IPS-18a (cell line): Measurements from ENCODE around the gene AGRN.
"Not testable (repeated sequence)": the region's sequence is repeated elsewhere in the genome, so short reads cannot be mapped to it uniquely, and the experiment has no call there.

ENCODE experiments used
- H3K27ac ChIP-seq: one replicate; pipeline ENCODE4 v1.5.1; 2013; ENCODE audit warnings: low read length
- H3K27me3 ChIP-seq: one replicate; pipeline ENCODE4 v1.6.1; 2013; ENCODE audit warnings: mild to moderate bottlenecking, low read length; ENCODE audit not compliant: control insufficient read depth, insufficient read depth
- H3K36me3 ChIP-seq: one replicate; pipeline ENCODE4 v1.6.1; 2013; ENCODE audit warnings: low read depth, low read length; ENCODE audit not compliant: control insufficient read depth
- H3K4me1 ChIP-seq: one replicate; pipeline ENCODE4 v1.6.1; 2013; ENCODE audit warnings: low read depth, low read length; ENCODE audit not compliant: control insufficient read depth
- H3K4me3 ChIP-seq: one replicate; pipeline ENCODE4 v1.5.1; 2013; ENCODE audit warnings: low read length
- H3K9ac ChIP-seq: one replicate; pipeline ENCODE4 v1.6.1; 2013; ENCODE audit warnings: mild to moderate bottlenecking, low read length, moderate library complexity
- H3K9me3 ChIP-seq: one replicate; pipeline ENCODE4 v1.6.1; 2013; ENCODE audit warnings: low read depth, low read length; ENCODE audit not compliant: control insufficient read depth

Gene AGRN

DNA sequence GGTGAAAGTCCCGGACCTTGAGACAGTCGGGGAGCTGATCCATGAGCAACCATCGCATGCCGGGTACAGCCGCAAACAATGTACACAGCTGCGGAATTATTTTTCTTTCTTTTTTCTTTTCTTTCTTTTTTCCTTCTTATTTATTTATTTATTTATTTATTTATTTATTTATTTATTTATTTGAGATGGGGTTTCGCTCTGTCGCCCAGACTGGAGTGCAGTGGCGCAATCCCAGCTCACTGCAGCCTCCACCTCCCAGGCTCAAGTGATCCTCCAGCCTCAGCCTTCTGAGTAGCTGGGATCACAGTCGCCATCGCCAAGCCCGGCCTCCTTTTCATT, 35.5 kb upstream of the AGRN start:
- Histone ChIP-seq H3K36me3 (no peaks in the 10 kb centered on the region), H3K27ac (no peak overlapping the region), H3K27me3 (peaks cover 76% of the 10 kb centered on the region), H3K9me3 (no peaks in the 10 kb centered on the region), H3K4me1 (no peaks in the 10 kb centered on the region), H3K4me3 (no peak overlapping the region), H3K9ac (no peak overlapping the region)

DNA sequence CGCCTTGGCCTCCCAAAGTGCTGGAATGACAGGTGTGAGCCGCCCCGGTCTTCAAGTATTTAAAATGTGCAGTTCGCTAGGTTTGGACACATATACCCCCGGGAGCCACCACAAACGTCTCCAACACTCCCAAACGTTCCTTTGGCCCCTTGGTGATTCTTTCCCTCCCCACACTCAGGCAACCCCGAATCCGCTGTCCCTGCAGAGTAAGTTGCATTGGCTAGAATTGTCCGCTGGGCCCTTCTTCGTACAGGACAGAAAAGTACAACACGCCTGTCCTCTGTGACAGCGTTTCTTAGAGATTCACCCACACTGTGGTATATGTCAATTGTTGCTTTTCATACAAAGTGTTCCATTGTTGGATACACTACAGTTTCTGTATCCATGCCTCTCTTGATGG, 34.8 kb upstream of the AGRN start:
- H3K27me3 ChIP-seq, result peaks cover 76% of the 10 kb centered on the region
- no peaks in the 10 kb centered on the region for H3K9me3 ChIP-seq
- H3K4me1 ChIP-seq, result no peaks in the 10 kb centered on the region

DNA sequence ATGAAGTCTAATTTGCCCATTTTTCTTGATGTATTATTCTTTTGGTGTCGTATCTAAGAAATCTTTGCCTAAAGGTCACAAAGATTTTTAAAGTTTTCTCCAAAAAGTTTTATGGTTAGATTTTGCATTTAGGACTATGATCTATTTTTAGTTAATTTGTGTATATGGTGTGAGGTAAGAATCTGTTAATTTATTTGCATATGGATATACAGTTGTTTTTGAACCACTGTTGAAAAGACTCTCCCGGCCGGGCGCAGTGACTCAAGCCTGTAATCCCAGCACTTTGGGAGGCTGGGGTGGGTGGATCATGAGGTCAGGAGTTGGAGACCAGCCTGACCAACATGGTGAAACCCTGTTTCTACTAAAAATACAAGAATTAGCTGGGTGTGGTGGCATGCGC, 31.9 kb upstream of the AGRN start:
- H3K4me3 ChIP-seq, H3K9ac ChIP-seq, H3K27ac ChIP-seq, H3K9me3 ChIP-seq, H3K36me3 ChIP-seq, H3K4me1 ChIP-seq: not testable (repeated sequence)
- H3K27me3 ChIP-seq, result peaks cover 88% of the 10 kb centered on the region

More for the DNA sequence above, 34.8 kb upstream of the AGRN start:
- no peak overlapping the region for H3K9ac ChIP-seq
- H3K27ac ChIP-seq, result no peak overlapping the region
- no peaks in the 10 kb centered on the region for H3K36me3 ChIP-seq
- no peak overlapping the region for H3K4me3 ChIP-seq

DNA sequence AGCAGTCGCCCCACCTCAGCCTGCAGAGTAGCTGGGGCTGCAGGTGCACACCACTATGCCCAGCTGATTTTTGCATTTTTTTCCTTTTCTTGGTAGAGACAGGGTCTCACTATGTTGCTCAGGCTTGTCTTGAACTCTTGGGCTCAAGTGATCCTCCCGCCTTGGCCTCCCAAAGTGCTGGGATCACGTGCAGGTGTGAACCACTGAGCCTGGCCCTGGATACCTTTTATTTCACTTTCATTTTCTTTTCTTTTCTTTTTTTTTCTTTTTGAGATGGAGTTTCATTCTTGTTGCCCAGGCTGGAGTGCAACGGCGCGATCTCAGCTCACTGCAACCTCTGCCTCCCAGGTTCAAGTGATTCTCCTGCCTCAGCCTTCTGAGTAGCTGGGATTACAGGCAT, 28.6 kb upstream of the AGRN start:
- not testable (repeated sequence) for H3K4me3 ChIP-seq, H3K9ac ChIP-seq, H3K9me3 ChIP-seq, H3K4me1 ChIP-seq, H3K36me3 ChIP-seq, H3K27ac ChIP-seq
- H3K27me3 ChIP-seq, result peaks cover 93% of the 10 kb centered on the region

DNA sequence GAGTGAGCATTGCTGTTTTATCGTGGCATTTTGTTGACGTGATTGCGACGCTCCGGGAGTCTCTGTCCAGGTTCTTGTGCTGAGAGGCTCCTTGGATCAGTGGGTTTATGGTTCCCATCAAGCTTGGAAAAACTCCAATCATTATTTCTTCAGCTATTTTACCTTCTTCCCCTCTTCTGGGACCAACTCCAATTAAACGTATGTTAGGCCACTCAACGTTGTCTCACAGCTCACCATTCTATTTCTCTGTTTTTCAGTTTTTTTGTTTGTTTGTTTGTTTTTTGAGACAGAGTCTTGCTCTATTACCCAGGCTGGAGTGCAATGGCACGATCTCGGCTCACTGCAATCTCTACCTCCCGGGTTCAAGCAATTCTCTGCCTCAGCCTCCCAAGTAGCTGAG, 28.0 kb upstream of the AGRN start:
- Histone ChIP-seq H3K27ac (no peak overlapping the region), H3K27me3 (peaks cover 94% of the 10 kb centered on the region), H3K9me3 (no peaks in the 10 kb centered on the region), H3K9ac (no peak overlapping the region), H3K4me3 (no peak overlapping the region), H3K4me1 (no peaks in the 10 kb centered on the region), H3K36me3 (no peaks in the 10 kb centered on the region)

DNA sequence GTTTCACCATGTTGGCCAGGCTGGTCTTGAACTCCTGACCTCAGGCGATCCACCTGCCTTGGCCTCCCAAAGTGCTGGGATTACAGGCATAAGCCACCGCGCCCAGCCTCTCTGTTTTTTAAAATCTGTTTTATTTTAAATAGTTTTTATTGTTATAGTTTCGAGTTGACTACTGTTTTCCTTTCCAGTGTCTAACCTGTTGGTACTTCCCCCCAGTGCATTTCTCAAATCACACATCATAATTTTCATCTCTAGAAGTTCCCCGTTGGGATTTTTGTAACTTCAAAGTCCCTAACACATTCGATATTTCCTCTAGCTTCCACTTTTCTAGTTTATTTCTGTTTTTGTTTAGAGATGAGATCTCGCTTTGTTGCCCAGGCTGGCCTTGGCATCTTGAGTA, 27.6 kb upstream of the AGRN start:
- Histone ChIP-seq H3K4me1 (no peaks in the 10 kb centered on the region), H3K27me3 (peaks cover 97% of the 10 kb centered on the region), H3K36me3 (no peaks in the 10 kb centered on the region), H3K4me3 (no peak overlapping the region), H3K27ac (no peak overlapping the region), H3K9ac (no peak overlapping the region), H3K9me3 (no peaks in the 10 kb centered on the region)

DNA sequence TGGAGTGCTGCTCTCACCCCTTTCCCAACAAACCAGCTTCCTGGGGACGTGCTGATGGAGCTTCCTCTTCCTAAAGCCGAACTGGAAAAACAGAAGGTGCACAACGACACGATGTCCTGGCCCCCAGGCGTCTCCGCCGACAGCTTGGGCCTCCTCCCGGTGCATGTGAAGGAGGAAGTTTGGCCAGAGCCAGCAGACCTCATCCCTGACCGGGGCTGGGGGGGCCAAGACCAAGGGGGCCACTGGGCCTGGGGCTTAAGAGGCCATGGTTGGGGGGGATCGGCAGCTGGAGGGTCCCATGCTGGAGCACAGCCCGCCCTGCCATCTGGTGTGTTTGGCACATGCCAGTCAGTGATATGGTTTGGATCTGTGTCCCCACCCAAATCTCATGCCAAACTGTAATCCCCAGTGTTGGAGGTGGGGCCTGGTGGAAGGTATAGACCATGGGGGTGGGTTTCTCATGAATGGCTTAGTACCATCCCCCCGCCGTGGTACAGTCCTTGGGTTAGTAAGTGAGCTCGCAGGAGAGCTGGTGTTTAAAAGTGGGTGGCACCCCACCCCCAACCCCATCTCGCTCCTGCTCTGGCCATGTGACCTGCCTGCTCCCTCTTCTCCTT, 26.4 kb upstream of the AGRN start:
- no peaks in the 10 kb centered on the region for H3K36me3 ChIP-seq
- H3K27ac ChIP-seq, result no peak overlapping the region
- peaks cover 97% of the 10 kb centered on the region for H3K27me3 ChIP-seq
- no peak overlapping the region for H3K4me3 ChIP-seq
- H3K4me1 ChIP-seq, result no peaks in the 10 kb centered on the region
- H3K9ac ChIP-seq, result no peak overlapping the region
- H3K9me3 ChIP-seq, result no peaks in the 10 kb centered on the region

DNA sequence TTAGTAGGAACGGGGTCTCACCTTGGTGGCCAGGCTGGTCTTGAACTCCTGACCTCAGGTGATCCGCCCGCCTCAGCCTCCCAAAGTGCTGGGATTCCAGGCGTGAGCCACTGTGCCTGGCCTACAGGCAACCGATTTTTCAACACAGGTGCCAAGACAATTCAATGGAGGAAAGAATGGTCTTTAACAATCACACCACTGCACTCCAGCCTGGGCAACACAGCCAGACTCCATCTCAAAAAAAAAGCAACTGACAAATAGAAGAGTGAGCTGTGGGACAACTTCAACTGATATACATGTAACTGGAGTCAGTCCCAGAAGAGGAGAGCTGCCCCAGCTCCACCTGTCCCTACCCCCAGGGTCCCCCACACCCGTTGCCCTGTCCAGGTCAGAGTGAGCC, 25.4 kb upstream of the AGRN start:
- not testable (repeated sequence) for H3K4me3 ChIP-seq, H3K4me1 ChIP-seq, H3K36me3 ChIP-seq, H3K9me3 ChIP-seq, H3K9ac ChIP-seq, H3K27ac ChIP-seq
- H3K27me3 ChIP-seq, result peaks cover 97% of the 10 kb centered on the region

DNA sequence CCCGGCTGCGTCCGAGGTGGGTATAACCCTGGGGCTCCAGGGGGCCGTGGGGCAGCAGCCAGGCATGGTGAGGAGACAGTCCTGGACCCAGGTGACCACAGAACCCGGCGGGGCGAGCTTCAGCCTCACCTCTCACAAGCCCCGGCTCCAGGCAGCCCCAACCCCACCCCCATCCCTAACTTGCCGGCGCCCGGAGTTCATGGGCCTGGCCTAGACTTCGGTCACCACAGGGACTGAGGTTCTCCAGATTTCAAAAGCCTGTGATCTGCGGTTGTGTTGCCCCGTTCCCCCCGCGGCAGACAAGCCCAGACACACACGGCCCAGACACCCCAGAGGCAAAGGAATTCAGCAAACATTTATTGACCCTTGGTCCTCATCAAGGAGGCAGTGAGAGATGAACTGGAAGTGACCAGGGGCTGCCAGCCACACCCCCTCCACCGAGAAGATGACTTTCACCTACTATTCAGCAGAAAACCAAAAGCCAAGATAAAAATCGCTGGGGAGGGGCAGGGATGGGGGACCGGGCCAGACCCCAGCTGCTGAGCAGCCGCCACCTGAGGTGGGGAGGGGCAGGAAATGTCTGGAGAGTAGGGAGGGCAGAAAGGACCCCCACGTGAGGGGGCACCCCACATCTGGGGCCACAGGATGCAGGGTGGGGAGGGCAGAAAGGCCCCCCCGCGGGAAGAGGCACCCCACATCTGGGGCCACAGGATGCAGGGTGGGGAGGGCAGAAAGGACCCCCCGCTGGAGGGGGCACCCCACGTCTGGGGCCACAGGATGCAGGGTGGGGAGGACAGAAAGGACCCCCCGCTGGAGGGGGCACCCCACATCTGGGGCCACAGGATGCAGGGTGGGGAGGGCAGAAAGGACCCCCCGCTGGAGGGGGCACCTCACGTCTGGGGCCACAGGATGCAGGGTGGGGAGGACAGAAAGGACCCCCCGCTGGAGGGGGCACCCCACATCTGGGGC, 24.0 kb upstream of the AGRN start:
- no peak overlapping the region for H3K4me3 ChIP-seq
- peaks cover 98% of the 10 kb centered on the region for H3K27me3 ChIP-seq
- no peak overlapping the region for H3K27ac ChIP-seq
- H3K9me3 ChIP-seq, result no peaks in the 10 kb centered on the region
- H3K4me1 ChIP-seq, result no peaks in the 10 kb centered on the region
- H3K36me3 ChIP-seq, result no peaks in the 10 kb centered on the region
- H3K9ac ChIP-seq, result no peak overlapping the region

DNA sequence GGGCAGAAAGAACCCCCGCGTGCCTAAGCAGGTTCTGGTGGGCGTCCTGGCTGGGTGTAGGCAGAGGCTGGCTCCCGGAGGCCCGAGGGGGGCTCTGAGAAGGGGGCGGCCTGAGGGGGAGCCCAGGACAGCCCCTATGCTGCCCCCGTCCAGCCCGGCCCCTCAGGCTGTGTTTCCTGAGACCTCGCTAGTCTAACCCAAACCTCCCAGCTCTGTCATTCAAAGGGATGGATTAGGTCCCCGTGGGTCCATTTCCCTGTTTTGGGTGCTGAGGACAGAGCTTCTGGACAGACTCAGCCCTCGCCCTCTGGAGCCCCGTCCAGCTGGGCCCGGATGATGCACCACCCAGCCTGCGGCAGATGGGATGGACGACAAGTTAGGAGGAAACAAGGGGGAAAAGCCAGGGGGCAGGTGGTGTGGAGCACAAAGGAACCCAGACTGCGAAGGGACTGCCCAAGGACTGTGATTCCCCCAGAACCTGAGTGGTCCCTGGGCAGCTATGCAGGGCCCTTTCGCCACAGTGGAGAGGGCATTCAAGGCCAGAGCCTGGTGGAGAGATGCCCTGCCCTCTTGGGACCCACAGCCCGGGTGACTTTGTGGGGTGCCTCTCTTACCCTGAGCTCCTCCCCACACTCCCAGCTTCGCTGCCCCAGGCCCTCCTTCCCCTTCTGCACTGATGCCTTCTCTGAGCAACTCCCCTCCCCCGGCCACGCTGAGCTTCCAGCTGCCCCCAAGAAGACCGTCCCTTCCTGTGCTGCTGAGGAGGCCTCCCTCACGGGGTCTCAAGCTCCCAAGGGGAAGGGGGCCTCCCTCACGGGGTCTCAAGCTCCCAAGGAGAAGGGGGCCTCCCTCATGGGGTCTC, 22.8 kb upstream of the AGRN start:
- Histone ChIP-seq H3K9me3 (no peaks in the 10 kb centered on the region), H3K27me3 (peaks cover 98% of the 10 kb centered on the region), H3K4me3 (no peak overlapping the region), H3K9ac (no peak overlapping the region), H3K4me1 (no peaks in the 10 kb centered on the region), H3K27ac (no peak overlapping the region), H3K36me3 (no peaks in the 10 kb centered on the region)

DNA sequence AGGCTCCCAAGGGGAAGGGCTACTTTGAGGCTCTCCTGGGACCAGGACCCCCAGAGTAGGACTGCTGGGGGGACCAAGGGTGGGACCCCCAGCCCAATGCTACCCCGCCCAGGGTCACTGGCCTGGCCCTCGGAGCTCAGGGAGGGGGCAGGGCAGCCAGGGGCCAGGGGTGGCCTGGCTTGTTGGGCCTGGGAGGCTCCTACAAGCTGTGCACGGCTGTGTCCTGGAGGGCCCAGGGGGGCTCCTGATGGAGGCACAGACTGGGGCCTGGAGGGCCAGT, 22.3 kb upstream of the AGRN start:
- Histone ChIP-seq H3K9ac (no peak overlapping the region), H3K27ac (no peak overlapping the region), H3K36me3 (no peaks in the 10 kb centered on the region), H3K4me1 (no peaks in the 10 kb centered on the region), H3K27me3 (peaks cover 100% of the 10 kb centered on the region), H3K4me3 (no peak overlapping the region), H3K9me3 (no peaks in the 10 kb centered on the region)
